ENCODE measurements around the gene CREM.

- TF ChIP-seq, protein P1, sequence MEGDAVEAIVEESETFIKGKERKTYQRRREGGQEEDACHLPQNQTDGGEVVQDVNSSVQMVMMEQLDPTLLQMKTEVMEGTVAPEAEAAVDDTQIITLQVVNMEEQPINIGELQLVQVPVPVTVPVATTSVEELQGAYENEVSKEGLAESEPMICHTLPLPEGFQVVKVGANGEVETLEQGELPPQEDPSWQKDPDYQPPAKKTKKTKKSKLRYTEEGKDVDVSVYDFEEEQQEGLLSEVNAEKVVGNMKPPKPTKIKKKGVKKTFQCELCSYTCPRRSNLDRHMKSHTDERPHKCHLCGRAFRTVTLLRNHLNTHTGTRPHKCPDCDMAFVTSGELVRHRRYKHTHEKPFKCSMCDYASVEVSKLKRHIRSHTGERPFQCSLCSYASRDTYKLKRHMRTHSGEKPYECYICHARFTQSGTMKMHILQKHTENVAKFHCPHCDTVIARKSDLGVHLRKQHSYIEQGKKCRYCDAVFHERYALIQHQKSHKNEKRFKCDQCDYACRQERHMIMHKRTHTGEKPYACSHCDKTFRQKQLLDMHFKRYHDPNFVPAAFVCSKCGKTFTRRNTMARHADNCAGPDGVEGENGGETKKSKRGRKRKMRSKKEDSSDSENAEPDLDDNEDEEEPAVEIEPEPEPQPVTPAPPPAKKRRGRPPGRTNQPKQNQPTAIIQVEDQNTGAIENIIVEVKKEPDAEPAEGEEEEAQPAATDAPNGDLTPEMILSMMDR (IDR thresholded peaks at IDR 0.05) = no peak
- TF ChIP-seq POLR2A (IDR thresholded peaks at IDR 0.05) (no peak), POLR2AphosphoS5 (IDR thresholded peaks at IDR 0.05) (no peak), EP300 (IDR thresholded peaks at IDR 0.05) (no peak)
These were observed 45.9 kb downstream of the CREM start for GRCh38 chr10:35172574-35172973.

Measured in sigmoid colon (tissue), 4 donors.